IPS DF 19.7 (cell line): Measurements from ENCODE around the gene UBL4A.

ENCODE experiments used
- DNase-seq: peaks from one replicate; pipeline ENCODE4 v3.0.0-alpha.2; 2013; ENCODE audit warnings: low read depth, low spot score

Gene UBL4A

GRCh38 chrX:154482786-154483185 is 3.6 kb downstream of the UBL4A start:
- no peak for DNase-seq

DNA sequence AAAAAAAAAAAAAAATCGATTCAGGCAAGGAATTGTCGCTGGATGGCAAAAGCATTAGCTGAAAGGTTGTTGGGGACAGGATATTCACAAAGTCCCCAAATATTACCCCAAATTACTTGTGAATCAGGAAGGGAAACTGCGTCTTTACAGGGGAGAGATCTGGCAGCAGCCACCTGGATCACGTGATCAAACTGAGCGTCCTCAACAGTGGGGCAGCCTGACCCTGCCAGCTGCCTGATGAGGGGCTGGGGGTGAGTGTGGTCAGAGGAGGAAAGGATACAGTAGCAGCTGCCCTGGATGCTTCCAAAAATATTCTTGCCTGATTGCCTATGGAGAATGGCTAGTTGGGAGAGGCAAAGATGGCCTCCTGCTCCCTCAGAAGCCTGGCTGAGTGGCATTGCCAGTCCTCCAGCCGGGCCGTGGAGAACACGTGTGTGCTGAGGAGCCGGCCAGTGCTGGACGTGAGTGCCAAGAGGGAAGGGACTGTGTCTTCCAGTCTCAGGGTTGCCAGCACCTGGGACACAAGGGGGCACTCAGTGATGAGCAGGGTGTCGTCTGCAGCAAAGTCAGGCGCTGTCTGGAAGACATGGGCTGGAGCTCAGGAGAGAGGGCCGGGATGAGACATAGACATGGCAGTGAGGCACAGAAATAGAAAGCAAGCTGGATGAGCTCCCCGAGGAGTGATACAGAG is 4.4 kb downstream of the UBL4A start:
- DNase-seq: no peak

DNA sequence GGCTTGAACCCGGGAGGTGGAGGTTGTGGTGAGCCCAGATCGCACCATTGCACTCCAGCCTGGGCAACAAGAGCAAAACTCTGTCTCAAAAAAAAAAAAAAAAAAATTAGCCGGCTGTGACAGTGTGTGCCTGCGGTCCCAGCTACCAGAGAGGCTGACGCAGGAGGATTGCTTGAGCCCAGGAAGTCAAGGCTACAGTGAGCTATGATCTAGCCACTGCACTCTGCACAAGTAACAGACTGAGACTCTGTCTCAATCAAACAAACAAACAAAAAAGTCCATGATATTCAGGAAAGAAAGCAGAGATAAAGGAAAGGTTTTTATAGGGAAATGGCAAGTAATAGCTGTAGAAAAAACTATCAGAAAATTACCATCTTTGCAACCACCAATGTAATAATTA is 5.2 kb downstream of the UBL4A start:
- no peak for DNase-seq

GRCh38 chrX:154478728-154479622 is 7.4 kb downstream of the UBL4A start, which contains the start of gene LAGE3:
LAGE3 (minus strand) TSS chrX:154479281; CDS start chrX:154478915, 366 bp downstream.
- no peak for DNase-seq

DNA sequence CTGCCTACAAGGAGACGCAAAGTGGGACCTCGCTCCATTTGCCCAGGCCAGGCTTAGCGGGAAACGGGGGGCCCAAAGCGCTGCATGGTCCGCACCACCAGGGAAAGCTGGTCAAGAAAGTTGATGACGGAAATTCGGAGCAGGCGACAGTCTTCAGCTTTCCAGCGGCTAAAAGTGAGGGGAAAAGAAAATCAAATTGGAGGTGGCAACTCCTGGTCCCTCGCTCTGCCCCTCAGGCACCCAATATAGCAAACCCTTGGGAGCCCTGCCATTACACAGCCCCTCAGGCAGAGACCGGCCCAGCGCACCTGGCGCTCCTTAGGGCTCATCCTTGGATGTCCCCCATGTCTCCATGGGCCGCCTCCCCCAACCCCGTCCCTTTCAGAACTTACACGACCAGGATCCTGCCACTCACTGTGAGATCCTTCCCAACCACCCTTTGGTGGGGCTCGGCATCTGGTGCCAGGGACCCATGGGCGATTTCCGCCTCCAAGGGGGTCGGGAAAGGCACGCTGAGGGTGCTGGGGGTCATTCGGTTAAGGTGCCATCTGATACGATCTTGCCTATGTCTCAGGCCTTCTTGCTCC is 8.4 kb downstream of the UBL4A start:
- no peak for DNase-seq

DNA sequence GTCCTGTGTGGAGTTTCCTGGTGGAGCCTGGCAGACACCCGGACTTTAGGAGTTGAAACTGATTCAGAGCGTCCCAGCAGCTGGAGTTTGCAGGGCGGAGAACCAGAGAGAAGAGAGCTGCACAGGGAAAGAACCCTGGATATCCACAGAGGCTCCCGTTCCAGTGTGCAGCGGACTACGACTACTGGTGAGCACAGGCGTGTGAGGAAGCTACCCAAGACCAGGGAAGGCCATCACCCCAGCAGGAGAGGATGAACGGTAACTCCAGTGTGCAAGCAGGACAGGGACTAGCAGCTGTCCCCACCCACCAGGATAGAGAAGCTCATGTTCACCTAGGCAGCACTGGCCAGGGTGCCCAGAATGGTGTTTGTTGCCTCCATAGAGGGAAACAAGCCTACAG is 9.6 kb downstream of the UBL4A start:
- no peak for DNase-seq

GRCh38 chrX:154473683-154474082 is 12.7 kb downstream of the UBL4A start:
- DNase-seq: no peak

DNA sequence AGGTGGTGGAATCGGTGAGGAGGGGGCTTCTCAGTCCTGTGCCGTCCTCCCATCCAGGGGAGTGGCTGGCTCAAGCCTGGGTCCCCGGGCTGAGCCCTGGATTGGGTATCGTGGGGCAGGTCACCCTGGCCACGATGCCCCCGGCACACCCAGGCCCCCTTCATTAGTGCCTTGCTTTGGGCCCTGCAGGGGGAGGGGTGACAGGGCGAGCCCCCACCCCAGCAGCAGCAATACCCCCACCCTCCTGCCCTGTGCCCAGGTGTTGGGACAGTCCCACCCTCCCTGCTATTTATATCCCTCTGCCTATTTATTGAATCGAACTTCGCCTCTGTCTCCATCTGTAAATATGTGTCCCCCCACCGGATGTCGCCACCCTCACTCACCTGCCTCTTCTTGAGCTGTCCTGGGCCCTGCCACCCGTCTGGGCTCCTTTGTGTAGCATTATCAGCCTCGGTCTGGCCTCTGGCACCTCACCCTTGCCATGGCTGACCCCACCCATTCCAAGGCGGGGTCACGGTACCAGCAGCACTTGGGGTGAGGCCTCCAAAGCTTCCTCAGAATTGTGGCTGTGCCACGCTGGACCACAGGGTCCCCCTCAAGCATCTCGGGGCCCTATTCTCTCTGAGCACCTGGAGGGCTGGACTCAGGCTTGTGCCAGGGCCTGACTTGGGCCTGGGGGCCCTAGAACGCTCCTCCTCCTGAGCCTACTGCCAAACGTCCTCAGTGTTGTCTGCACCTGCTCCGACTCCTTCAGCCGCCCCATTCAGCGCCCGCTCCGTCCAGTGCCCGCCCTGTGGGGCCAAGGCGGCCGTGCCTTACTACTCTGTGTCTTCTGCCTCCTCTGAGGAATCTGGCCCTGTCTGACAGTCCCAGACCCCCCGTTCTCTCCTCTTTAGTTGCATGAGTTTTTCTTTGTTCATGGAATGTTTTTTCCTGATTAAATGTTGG is 13.5 kb downstream of the UBL4A start:
- no peak for DNase-seq

GRCh38 chrX:154471839-154472684 is 14.4 kb downstream of the UBL4A start:
- DNase-seq: no peak

- DNase-seq: no peak
Measured at GRCh38 chrX:154470914-154471568, 15.4 kb downstream of the UBL4A start.

DNA sequence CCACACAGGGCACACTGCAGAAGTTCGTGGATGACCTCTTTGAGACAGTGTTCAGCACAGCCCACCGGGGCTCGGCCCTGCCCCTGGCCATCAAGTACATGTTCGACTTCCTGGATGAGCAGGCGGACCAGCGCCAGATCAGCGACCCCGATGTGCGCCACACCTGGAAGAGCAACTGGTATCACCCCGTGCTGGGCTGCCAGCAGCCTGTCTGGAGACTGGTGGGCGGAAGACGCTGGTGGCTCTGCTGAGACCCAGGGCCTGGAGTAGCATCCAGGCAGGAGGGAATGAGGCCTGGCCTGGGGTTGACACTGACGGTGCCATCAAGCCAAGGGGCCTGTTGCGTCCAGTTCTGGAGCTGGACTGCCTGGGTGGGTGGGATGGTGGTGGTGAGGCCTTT is 16.0 kb downstream of the UBL4A start:
- DNase-seq: no peak

DNA sequence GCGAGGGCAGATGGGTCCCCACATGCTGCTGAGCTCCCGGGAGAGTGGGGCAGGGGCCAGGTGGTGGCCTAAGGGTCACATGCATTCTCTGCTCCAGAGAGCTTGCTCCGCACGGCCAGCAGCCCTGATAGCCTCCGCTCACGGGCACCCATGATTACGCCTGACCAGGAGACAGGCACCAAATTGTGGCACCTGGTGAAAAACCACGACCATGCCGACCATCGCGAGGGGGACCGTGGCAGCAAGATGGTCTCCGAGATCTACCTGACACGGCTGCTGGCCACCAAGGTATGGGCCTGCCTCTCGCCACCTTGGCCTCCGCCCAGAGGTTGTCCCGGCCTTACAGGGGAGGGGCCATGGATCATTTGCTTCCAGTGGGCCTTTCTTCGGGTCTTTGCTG is 16.5 kb downstream of the UBL4A start:
- no peak for DNase-seq

GRCh38 chrX:154469114-154469513 is 17.3 kb downstream of the UBL4A start:
- no peak for DNase-seq

DNA sequence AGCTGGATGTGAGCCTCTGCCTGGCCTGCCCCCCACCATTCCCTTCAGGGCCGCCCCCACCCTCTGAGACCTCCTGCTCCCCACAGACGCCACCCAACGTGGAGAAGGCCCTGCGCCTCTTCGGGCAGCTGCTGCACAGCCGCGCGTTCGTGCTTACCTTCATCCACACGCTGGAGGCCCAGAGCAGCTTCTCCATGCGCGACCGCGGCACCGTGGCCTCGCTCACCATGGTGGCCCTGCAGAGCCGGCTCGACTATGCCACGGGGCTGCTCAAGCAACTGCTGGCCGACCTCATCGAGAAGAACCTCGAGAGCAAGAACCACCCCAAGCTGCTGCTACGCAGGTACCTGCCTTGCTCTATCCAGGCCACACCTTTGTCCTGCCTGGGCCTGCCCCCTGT is 18.2 kb downstream of the UBL4A start:
- no peak for DNase-seq

GRCh38 chrX:154467556-154467955 is 18.9 kb downstream of the UBL4A start:
- DNase-seq: no peak

DNA sequence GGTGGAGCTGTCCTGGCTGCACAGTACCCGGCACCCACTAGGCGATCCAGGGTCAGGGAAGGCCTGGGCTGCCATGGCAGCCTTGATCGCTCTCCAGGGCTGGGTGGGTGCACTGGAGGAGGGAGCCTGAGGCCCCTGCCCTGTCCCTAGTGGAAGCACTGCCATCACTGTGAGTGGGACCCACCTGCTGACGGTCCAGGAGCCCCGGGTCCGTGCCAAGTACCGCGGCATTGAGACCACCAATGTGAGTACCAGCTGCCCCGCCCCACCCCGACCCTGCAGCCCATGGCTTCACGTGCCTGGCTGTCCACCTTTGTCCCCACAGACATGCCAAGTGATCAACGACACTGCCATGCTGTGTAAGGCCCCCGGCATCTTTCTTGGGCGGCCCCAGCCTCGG is 19.5 kb downstream of the UBL4A start:
- no peak for DNase-seq

DNA sequence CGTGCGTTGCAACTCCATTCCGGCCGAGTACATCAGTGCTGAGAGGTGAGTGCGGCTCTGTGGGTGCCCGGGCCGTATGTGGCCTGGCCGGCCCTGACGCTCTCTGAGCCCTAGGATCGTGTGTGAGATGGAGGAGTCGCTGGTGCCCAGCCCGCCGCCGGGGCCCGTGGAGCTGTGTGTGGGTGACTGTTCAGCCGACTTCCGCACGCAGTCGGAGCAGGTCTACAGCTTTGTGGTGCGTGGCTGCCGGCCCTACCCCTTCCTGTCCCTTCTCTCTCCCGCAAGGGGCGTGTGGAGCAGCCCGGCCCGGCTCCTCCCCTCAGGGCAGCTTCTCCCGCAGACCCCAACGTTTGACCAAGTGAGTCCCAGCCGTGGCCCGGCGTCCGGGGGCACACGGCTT is 20.4 kb downstream of the UBL4A start:
- no peak for DNase-seq

DNA sequence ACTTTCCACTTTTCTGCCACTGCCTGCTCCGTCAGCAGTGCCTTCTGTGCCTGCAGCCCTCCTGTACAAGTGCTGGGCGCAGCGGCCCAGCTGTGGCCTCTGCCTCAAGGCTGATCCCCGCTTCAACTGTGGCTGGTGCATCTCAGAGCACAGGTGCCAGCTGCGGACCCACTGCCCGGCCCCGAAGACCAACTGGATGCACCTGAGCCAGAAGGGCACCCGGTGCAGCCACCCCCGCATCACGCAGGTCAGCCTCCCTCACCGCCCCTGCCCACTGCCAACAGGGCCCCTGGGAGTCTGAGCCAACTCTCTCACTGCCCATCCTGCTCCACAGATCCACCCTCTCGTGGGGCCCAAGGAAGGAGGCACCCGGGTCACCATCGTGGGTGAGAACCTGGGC is 20.8 kb downstream of the UBL4A start:
- no peak for DNase-seq

GRCh38 chrX:154464806-154465365 is 21.5 kb downstream of the UBL4A start:
- no peak for DNase-seq
